AG10803 (cell line): ENCODE data around the gene GDF7.
A peak's percentile ranks its signal among the peaks of the same experiment; 100 is the strongest.

Source experiments
- DNase-seq: peaks from one replicate; pipeline ENCODE4 v3.0.0; 2010; ENCODE audit warnings: low read depth
- H3K4me3 ChIP-seq: 2 replicates; pipeline ENCODE4 v1.5.1; 2011; ENCODE audit warnings: mild to moderate bottlenecking, low read length, control low read depth
- CTCF ChIP-seq: conservative IDR thresholded peaks from 2 replicates; pipeline ENCODE4 v1.5.1; 2011; ENCODE audit warnings: mild to moderate bottlenecking, low read length, control low read depth, inconsistent platforms

Gene GDF7

GRCh38 chr2:20652673-20653575, 14.0 kb upstream of the GDF7 start:
- H3K4me3 ChIP-seq = no peak overlapping the region
- no peak for DNase-seq
- TF ChIP-seq CTCF = no peak

GRCh38 chr2:20653695-20654534, 13.0 kb upstream of the GDF7 start:
- no peak for TF ChIP-seq CTCF
- no peak overlapping the region for H3K4me3 ChIP-seq
- DNase-seq = no peak

- no peak overlapping the region for H3K4me3 ChIP-seq
- no peak for DNase-seq
- no peak for TF ChIP-seq CTCF
Measured at GRCh38 chr2:20654535-20654813, 12.5 kb upstream of the GDF7 start.

GRCh38 chr2:20656561-20656960, 10.4 kb upstream of the GDF7 start:
- H3K4me3 ChIP-seq = no peak overlapping the region
- no peak for TF ChIP-seq CTCF
- no peak for DNase-seq

GRCh38 chr2:20657522-20658235, 9.3 kb upstream of the GDF7 start:
- no peak for TF ChIP-seq CTCF
- no peak for DNase-seq
- no peak overlapping the region for H3K4me3 ChIP-seq

- no peak overlapping the region for H3K4me3 ChIP-seq
- TF ChIP-seq CTCF = no peak
- DNase-seq = peak; percentile 61
Measured at GRCh38 chr2:20660506-20661420, 6.2 kb upstream of the GDF7 start.
